ENCODE results near the gene SGMS2. TPM values are rescaled to one million over a fixed set of nuclear protein-coding genes. Genes with fewer than 3 reads are reported as not detected.

SGMS2 gene
- under 1 TPM; 0.50 to 0.62 TPM for total RNA-seq

GRCh38 chr4:107824350-107825071, at the start of gene SGMS2:
SGMS2 (plus strand) TSS chr4:107824932; CDS start chr4:107895554, 70,622 bp downstream.
- H3K4me1 Mint-ChIP-seq (ENCODE audit: low read depth in 2 of 2) = peaks cover 5 to 6% of the 10 kb centered on the region in 2 donors
- no peaks in the 10 kb centered on the region for H3K9me3 Mint-ChIP-seq
- peaks cover 30 to 47% of the 10 kb centered on the region in 2 donors for H3K27me3 Mint-ChIP-seq
- ATAC-seq = peak; percentile 82 to 92
- DNase-seq (ENCODE audit: low spot score) = peak; percentile 70
- H3K27ac Mint-ChIP-seq = no peak within 1 kb of the TSS
- peak within 1 kb of the TSS; percentile 64 for H3K4me3 Mint-ChIP-seq
- H3K36me3 Mint-ChIP-seq = peaks cover 5% of the 10 kb centered on the region

GRCh38 chr4:107777890-107778289, 46.8 kb upstream of the SGMS2 start:
- no peaks in the 10 kb centered on the region for H3K4me1 Mint-ChIP-seq (ENCODE audit: low read depth in 2 of 2)
- H3K4me3 Mint-ChIP-seq = no peak overlapping the region
- DNase-seq (ENCODE audit: low spot score) (no peak), ATAC-seq (no peak)
- peaks cover 6 to 19% of the 10 kb centered on the region in 2 donors for H3K27me3 Mint-ChIP-seq
- H3K36me3 Mint-ChIP-seq = peaks cover 6% of the 10 kb centered on the region
- H3K27ac Mint-ChIP-seq = no peak overlapping the region
- H3K9me3 Mint-ChIP-seq = peaks cover 9% of the 10 kb centered on the region

GRCh38 chr4:107778784-107779530, 45.8 kb upstream of the SGMS2 start:
- H3K27ac Mint-ChIP-seq = no peak overlapping the region
- ATAC-seq = no peak
- DNase-seq (ENCODE audit: low spot score) = no peak
- H3K4me3 Mint-ChIP-seq = no peak overlapping the region
- peaks cover 6 to 19% of the 10 kb centered on the region in 2 donors for H3K27me3 Mint-ChIP-seq
- no peaks in the 10 kb centered on the region for H3K4me1 Mint-ChIP-seq (ENCODE audit: low read depth in 2 of 2)
- peaks cover 6% of the 10 kb centered on the region for H3K36me3 Mint-ChIP-seq
- peaks cover 9% of the 10 kb centered on the region for H3K9me3 Mint-ChIP-seq

DNA sequence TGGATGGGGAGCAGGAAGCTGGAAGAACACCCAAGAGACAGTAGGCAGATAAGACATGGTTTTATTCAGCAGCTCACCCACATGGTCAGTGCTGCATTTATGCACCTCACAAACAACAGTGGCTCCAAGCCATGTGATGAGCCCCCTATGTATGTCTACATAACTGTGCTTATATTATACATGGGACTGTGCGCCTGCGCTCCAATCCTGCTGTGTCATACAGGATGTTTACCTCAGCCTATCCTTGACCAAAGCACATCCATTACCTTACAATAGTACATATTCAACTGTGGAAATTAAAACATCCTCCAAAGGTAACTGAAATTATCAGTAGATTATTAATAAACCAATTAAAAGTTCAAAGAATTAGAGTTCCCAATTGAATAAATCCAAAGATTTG, 44.1 kb upstream of the SGMS2 start:
- Mint-ChIP-seq H3K9me3 (peaks cover 9% of the 10 kb centered on the region), H3K27ac (no peak overlapping the region), H3K27me3 (peaks cover 8 to 19% of the 10 kb centered on the region in 2 donors), H3K4me3 (no peak overlapping the region), H3K4me1 (ENCODE audit: low read depth in 2 of 2) (no peaks in the 10 kb centered on the region), H3K36me3 (peaks cover 6% of the 10 kb centered on the region)
- DNase-seq (ENCODE audit: low spot score) (no peak), ATAC-seq (no peak)

DNA sequence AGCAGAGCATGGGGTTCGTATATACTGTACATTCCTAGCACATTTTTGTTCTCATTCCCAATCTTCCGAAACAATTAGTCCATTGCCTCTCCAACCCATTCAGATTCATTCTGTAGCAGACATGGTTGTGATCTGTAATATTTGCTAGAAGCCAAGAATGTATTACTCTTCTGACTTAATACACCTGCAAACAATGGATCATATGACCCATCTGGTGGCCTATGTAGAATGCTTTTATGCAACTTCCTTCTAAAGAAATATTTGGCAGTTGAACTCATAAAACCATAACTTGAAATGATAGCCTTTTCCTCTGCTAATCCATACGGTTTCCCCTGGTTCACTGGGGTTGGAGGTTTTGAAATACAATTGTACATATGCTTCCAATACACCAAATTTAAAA, 32.8 kb upstream of the SGMS2 start:
- Mint-ChIP-seq H3K4me1 (ENCODE audit: low read depth in 2 of 2) (no peaks in the 10 kb centered on the region), H3K27ac (no peak overlapping the region), H3K36me3 (peaks cover 3% of the 10 kb centered on the region), H3K9me3 (peaks cover 4% of the 10 kb centered on the region), H3K27me3 (peaks cover 13 to 30% of the 10 kb centered on the region in 2 donors), H3K4me3 (no peak overlapping the region)
- no peak for ATAC-seq
- DNase-seq (ENCODE audit: low spot score) = no peak

- no peaks in the 10 kb centered on the region for H3K9me3 Mint-ChIP-seq
- H3K27ac Mint-ChIP-seq = no peak overlapping the region
- H3K36me3 Mint-ChIP-seq = no peaks in the 10 kb centered on the region
- DNase-seq (ENCODE audit: low spot score) (no peak), ATAC-seq (no peak)
- H3K4me3 Mint-ChIP-seq = no peak overlapping the region
- peaks cover 16 to 24% of the 10 kb centered on the region in 2 donors for H3K27me3 Mint-ChIP-seq
- H3K4me1 Mint-ChIP-seq (ENCODE audit: low read depth in 2 of 2) = no peaks in the 10 kb centered on the region
Measured at GRCh38 chr4:107792711-107793110, 32.0 kb upstream of the SGMS2 start.

GRCh38 chr4:107793996-107794395, 30.7 kb upstream of the SGMS2 start:
- H3K9me3 Mint-ChIP-seq = no peaks in the 10 kb centered on the region

DNA sequence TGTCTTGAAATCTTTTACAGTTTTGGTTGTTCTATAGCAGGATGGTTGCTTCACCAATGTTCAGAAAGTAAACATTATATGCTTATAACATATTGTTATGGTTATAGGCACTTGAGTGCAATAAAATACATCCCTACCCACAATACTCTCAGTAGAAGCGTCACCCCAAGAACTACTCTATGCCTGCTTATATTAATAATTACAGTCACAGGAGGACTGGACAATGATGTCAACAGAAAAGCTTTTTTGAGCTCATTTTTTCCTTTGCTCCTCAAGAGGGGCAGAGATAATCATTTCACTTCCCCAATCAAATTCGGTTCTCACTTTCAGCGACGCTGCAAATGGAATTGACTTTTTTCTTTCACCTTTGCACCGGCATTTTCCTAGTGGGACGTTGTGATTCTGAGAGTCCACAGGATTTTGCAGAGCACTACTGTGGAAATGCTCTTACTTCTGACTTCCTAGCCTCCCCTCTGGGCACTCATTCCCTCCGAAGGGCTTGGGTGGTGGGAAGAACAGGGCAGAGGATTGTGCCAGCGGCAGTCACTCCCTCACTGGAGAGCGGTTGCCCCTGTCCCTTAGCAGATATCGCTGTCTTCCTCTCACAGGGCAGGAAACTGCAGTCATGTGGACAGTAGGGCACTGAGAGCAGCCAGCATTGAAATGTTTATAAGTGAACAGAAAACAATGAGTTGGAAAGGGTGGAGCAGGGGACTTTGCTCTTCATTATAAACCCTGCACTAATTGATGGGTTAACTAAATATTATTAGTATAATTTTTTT, 24.9 kb upstream of the SGMS2 start:
- no peaks in the 10 kb centered on the region for H3K4me1 Mint-ChIP-seq (ENCODE audit: low read depth in 2 of 2)
- H3K9me3 Mint-ChIP-seq = no peaks in the 10 kb centered on the region
- H3K36me3 Mint-ChIP-seq = no peaks in the 10 kb centered on the region
- no peak overlapping the region for H3K27ac Mint-ChIP-seq
- H3K4me3 Mint-ChIP-seq = no peak overlapping the region
- H3K27me3 Mint-ChIP-seq = peaks cover 22 to 38% of the 10 kb centered on the region in 2 donors
- ATAC-seq (no peak), DNase-seq (ENCODE audit: low spot score) (no peak)

More at GRCh38 chr4:107793996-107794395, 30.7 kb upstream of the SGMS2 start:
- H3K27me3 Mint-ChIP-seq = peaks cover 16 to 24% of the 10 kb centered on the region in 2 donors
- no peak overlapping the region for H3K27ac Mint-ChIP-seq
- DNase-seq (ENCODE audit: low spot score) (no peak), ATAC-seq (no peak)
- H3K4me3 Mint-ChIP-seq = no peak overlapping the region
- no peaks in the 10 kb centered on the region for H3K4me1 Mint-ChIP-seq (ENCODE audit: low read depth in 2 of 2)
- no peaks in the 10 kb centered on the region for H3K36me3 Mint-ChIP-seq

DNA sequence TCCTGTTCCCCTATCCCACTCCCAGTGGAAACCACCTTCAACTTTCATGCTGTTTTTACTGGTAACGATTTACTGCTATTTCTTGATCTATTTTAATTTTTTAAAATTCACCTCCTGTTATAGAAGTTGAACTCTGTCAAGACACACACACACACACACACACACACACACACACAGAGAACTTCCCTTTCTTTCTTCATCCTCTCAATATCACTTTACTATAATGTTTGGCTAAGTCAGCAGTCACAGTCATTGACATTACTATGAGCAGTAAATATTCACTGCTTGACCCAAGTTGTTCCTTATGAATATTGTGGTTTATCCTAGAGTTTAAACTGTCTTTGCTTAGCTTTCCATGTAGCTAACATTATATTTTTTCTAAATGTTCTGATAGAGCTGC, 24.0 kb upstream of the SGMS2 start:
- no peaks in the 10 kb centered on the region for H3K4me1 Mint-ChIP-seq (ENCODE audit: low read depth in 2 of 2)
- no peak overlapping the region for H3K4me3 Mint-ChIP-seq
- DNase-seq (ENCODE audit: low spot score) (no peak), ATAC-seq (no peak)
- H3K27ac Mint-ChIP-seq = no peak overlapping the region
- no peaks in the 10 kb centered on the region for H3K9me3 Mint-ChIP-seq
- H3K27me3 Mint-ChIP-seq = peaks cover 25 to 41% of the 10 kb centered on the region in 2 donors
- H3K36me3 Mint-ChIP-seq = no peaks in the 10 kb centered on the region

GRCh38 chr4:107801766-107802211, 22.9 kb upstream of the SGMS2 start:
- Mint-ChIP-seq H3K4me1 (ENCODE audit: low read depth in 2 of 2) (no peaks in the 10 kb centered on the region), H3K36me3 (no peaks in the 10 kb centered on the region), H3K27ac (no peak overlapping the region), H3K9me3 (no peaks in the 10 kb centered on the region), H3K27me3 (peaks cover 20 to 32% of the 10 kb centered on the region in 2 donors), H3K4me3 (no peak overlapping the region)
- ATAC-seq (no peak), DNase-seq (ENCODE audit: low spot score) (no peak)

DNA sequence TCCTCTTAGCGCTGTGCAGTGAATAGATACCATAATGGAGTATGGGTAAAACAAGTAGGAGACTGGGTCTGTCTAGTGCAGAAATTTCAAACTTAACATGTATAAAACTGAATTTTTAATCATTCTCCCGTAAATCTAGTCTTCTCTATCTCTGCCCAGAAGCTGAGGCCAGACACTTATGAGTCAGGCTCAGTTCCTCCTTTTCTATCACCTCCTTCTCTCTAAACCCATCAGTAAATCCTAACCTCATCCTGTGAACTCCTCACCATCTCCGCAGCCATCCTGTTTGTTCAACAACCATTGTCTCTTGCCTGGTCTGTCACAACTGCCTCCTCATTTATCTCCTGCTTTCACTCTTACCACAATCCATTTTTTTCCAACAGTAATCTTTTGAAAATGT, 19.8 kb upstream of the SGMS2 start:
- H3K27me3 Mint-ChIP-seq = peaks cover 26 to 40% of the 10 kb centered on the region in 2 donors
- H3K9me3 Mint-ChIP-seq = no peaks in the 10 kb centered on the region
- no peaks in the 10 kb centered on the region for H3K4me1 Mint-ChIP-seq (ENCODE audit: low read depth in 2 of 2)
- no peak overlapping the region for H3K27ac Mint-ChIP-seq
- ATAC-seq (no peak), DNase-seq (ENCODE audit: low spot score) (no peak)
- no peaks in the 10 kb centered on the region for H3K36me3 Mint-ChIP-seq
- H3K4me3 Mint-ChIP-seq = no peak overlapping the region

GRCh38 chr4:107806196-107806595, 18.5 kb upstream of the SGMS2 start:
- no peaks in the 10 kb centered on the region for H3K9me3 Mint-ChIP-seq
- DNase-seq (ENCODE audit: low spot score) = no peak
- no peak for ATAC-seq
- H3K4me1 Mint-ChIP-seq (ENCODE audit: low read depth in 2 of 2) = no peaks in the 10 kb centered on the region
- H3K27ac Mint-ChIP-seq = no peak overlapping the region
- no peaks in the 10 kb centered on the region for H3K36me3 Mint-ChIP-seq
- no peak overlapping the region for H3K4me3 Mint-ChIP-seq
- H3K27me3 Mint-ChIP-seq = peaks cover 21 to 41% of the 10 kb centered on the region in 2 donors

- no peak for ATAC-seq
- Mint-ChIP-seq H3K36me3 (no peaks in the 10 kb centered on the region), H3K4me1 (ENCODE audit: low read depth in 2 of 2) (no peaks in the 10 kb centered on the region), H3K9me3 (no peaks in the 10 kb centered on the region), H3K4me3 (no peak overlapping the region), H3K27ac (no peak overlapping the region), H3K27me3 (peaks cover 19 to 35% of the 10 kb centered on the region in 2 donors)
- no peak for DNase-seq (ENCODE audit: low spot score)
Measured at GRCh38 chr4:107808572-107808971, 16.2 kb upstream of the SGMS2 start.
